HG02678 (cell line): Measurements from ENCODE around the gene KCNJ4.

Experiments used
- ATAC-seq: cut with Tn5 transposase; IDR thresholded peaks from one replicate; pipeline ENCODE4 v1.9.1; 2021; ENCODE audit warnings: mild to moderate bottlenecking, moderate library complexity; ENCODE audit not compliant: unreplicated experiment

The KCNJ4 gene

DNA sequence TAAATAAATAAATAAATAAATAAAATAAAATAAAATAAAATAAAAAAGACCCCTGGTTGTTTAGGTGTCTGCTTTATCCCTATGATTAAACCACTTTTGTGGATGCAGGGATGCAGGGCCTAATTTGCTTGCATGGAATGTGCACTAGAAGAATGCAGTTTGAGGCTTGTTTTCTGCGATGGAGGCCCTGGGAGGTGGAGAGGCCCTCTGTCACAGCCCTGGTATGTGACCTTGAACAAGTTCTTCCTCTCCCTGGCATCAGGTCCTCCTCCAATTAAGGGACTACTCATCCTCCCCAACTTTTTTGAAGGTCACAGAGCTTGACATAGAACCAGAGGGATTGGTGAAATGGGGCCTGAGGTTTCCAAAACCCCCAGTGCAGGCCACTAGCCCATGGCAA is 22.7 kb downstream of the KCNJ4 start:
- no peak for ATAC-seq

DNA sequence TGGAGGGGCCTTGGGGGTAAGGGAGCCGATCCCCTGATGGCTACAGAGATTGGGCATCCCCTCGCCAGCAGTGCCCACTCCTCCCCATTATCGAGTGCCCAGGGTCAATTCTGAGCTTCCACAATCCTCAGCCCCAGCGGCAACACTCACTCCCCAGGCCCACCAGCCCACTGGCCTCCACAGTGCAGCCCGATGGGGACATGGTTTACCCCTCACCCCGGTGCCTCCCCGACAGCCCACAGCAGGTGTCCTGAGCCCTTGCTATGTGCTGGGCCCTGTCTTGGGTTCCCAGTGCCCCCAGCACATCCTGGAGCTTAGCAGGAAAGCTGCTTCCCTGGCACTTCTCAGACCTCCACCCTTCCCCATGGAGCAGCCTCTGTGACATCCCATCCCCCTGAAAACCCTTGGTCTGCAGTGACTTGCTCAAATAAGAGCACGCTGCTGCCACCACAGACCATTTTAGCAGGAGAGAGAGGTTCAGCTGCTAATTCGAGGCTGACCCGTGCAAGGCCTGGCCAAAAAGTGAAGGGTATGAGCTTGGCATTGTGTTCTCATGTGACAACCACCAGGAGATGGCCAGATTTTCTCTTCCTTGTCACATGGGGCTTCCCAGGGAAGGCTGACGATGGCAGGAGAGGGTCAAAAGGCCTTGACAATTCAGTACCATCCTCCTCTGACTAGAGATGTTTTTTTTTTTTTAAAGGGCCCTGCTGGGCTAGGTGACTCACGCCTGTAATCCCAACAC is 23.6 kb downstream of the KCNJ4 start:
- ATAC-seq, result no peak

DNA sequence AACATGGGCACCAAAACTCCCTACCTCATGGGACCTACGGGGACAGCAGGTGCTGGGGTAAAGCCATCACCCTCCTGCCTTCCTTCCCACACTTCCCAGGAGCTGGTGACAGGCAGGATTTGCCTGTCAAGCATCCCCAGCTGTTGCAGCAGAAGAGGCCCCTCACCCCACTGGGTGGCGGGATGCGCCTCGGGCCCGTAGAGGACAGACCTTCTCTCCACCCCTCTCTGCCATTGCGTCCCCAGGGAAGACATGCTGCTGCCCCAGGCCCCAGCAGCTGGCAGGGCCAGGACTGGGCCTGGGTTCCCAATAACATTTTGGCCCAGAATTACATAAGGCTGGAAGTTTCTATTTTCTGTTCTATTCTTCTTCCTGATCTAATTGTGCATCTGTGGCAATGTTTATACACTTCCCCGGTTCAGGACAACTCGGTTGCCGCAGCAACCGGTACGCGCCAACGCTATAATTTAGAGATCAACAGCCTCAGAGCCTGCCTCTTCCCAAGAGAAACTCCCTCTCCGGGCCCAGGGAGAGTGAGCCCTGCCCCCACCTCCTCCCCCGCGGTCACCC is 25.4 kb downstream of the KCNJ4 start:
- no peak for ATAC-seq

DNA sequence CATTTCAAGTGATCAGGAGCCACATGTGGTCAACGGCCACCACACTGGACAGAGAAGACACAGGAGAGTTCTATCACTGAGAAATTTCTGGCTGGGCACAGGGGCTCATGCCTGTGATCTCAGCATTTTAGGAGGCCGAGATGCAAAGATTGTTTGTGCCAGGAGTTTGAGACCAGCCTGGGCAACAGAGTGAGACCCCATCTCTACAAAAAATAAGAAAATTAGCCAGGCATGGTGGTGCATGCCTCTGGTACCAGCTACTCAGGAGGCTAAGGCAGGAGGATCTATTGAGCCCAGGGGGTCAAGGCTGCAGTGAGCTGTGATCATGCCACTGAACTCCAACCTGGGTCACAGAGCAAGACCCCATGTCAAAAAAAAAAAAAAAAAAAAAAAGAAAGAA is 26.3 kb downstream of the KCNJ4 start:
- ATAC-seq, result no peak

DNA sequence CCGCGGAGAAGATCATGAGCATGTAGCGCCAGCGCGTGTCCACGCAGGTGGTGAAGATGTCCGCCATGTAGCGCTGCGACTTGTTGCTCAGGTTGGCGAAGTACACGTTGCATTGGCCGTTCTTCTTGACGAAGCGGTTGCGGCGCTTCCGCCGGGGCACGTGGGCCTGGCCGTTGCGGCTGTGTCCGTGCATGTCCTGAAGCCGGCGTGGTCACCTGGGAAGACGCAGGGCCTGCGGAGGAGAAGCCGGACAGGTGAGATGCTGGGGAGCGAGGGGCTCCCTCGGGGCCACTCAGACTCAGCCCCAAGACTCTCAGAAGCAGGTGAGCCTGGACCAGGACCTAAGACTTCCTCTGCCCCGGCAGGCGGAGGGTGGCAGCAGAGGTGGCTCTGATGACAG is 27.1 kb downstream of the KCNJ4 start:
- ATAC-seq, result no peak

DNA sequence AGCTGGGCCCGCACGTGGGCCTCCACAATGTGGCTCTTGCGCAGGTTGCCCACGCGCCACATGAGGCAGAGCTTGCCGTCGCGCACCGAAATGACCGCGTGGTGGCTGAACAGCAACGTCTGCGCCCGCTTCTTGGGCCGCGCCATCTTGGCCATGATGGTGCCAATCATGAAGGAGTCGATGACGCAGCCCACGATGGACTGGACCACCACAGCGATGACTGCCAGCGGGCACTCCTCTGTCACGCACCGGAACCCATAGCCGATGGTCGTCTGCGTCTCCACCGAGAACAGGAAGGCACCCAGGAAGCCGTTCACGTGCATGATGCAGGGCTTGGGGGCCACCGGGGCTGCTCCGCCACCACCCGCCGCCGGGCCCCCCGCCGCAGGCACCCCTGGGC is 27.5 kb downstream of the KCNJ4 start:
- ATAC-seq, result no peak

DNA sequence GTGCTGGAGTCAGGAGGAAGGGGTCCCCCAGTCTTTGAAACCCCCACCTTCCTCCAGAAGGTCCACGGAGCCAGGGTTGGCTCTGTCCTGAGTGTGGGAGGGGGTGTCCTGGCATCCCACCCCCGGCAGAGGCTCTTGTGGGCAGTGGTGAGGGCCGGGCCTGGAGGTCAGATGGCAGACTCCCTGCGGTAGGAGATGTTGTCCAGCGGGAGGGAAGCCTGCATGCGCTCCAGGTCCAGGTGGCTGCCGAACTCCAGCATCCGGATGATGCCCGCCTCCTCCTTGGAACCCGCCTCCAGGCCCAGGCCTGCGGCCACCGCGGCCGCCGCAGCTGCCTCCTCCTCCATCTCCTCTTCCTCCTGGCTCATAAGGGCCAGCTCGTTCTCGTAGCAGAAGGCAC is 28.4 kb downstream of the KCNJ4 start:
- no peak for ATAC-seq

DNA sequence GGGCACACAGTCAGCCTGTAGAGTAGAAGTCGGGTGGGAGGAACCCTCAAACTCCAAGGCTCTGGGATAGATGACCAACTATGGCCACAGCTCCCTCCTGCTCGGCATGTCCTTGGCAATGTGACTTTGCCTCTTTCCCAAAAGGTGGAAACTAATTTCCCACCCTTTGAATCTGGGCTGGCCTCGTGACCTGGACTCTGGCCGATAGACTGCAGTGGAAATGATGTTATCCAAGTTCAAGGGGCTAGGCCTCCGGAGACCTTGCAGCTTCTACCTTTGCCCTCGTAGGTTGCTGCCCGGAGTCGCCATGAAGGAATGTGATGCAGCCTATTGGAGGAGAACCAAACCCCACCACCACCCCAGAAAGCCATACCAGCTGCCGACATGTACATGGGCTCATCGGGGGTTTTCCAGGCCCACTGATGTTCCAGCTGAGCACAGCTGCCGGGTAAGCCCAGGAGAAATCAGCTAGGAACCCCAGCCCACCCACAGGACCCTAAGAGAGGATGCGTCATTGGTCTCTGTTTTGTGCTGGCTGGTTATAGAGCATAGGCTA is 30.4 kb downstream of the KCNJ4 start:
- ATAC-seq, result no peak

DNA sequence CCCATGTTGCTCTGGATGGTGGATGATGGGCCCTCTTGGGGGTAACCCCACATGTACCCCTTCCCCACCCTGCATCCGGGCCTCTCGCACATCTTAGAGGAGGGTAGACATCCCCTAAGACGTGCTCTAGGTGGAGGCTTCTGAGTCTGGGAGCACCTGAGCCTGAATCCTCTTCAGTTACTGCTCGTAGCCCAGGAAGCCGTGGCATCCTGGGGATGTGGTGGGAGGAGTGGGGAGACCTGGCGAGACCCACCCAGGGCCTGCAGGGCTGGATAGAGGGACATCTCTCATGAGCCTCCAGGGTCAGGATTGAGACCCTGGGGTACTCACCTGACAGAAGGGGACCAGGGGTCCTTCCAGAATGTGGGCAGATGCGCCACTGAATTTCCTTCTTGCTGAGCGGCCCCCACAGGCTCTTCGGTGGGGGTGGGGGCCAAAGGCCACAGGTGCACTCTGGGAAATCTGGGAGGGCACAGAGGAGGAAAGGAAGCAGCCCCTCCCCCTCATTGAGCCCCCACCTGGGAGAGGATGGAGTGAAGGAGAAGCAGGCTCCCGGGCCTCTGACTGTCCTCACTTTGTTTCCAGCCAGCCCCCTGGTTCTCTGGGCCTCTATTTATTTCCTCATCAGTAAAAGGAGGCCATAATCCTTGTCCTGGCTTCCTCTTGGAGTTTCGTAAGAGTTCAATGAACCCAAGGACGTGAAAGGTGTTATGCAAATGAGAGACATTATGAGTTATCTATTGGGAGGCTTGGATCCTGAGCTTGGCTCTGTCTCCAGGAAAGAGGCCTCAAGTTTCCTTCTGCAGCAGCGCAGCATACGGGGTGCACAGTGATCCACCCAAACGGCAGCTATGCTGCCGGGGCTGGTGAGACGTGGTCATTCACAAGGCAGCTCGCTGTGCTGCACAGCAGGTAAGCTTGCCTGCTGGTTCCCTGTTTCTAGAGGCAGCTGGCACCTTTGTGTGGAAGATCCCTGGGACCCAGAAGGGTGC is 31.2 kb downstream of the KCNJ4 start:
- no peak for ATAC-seq

DNA sequence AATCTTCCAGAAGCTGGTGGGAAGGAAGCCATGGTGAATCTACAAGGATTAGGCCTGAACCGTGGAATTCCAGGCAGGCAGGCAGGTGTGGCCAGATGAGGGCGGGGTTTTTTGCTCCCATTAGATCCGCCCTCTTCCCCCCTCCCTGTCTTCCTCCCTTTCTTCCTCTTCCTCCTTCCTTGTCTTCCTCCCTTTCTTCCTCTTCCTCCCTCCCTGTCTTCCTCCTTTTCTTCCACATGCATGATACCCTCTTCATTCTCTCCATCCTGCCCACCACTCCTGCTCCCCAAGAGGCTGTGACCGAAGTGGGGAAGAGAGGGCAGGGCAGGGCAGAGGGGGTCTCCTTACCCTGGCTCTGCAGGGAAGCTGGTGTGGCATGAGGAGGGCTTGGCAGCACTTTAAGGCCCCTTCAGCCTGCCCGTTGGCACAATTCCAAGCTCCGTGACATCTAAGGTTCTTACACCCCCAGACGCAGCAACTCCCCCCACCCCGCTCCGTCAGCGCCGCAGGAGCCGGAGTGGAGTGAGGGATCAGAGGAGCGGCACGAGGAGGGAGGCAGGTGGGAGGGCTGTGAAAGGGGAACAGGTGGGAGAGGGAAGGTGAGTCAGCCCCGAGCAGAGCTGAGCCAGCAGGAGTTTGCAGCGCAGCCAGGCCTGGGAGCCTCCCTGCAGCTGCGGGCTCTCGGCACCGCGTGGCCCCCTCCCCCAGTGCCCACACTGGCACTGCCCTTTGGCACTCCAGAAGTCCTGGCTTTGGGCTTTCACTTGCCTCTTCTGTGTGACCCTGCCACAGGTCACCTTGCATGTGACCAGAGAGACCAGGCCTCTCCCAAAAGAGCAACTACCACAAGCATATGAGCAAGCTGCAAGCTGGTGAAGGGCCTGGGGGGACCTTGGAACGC is 32.1 kb downstream of the KCNJ4 start:
- no peak for ATAC-seq

DNA sequence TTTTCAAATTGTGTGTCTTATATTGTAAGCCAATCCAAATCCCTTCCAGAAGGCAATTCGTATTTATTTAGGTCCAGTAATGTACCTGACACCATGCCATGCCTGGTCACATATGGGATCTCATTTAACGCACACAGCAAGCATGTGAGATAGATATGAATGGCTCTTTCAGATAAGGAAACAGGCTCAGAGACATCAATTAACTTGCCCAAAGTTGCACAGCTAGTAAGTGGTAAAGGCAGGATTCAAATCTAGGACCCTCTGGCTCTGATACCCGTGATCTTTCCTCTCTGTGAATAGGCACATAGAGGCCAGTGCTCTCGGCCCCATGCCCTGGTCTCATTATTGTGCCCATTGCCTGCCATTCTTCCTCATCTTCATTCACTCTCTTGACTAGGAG is 34.3 kb downstream of the KCNJ4 start:
- no peak for ATAC-seq

DNA sequence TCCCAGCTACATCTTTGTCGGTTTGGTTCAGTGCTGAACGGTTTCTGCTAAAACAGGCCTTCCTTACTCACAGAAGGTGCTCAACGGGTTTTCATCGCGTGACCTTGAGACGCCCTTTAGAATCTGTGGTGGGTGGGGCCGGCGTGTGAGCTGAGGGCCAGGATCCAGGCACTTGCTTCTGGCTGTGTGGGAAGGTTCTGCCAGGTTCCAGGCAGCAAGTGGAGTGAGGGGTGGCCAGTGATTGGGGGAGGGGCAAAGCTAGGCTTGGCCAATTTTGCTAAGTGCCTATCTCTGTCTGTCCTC is 35.2 kb downstream of the KCNJ4 start:
- no peak for ATAC-seq

DNA sequence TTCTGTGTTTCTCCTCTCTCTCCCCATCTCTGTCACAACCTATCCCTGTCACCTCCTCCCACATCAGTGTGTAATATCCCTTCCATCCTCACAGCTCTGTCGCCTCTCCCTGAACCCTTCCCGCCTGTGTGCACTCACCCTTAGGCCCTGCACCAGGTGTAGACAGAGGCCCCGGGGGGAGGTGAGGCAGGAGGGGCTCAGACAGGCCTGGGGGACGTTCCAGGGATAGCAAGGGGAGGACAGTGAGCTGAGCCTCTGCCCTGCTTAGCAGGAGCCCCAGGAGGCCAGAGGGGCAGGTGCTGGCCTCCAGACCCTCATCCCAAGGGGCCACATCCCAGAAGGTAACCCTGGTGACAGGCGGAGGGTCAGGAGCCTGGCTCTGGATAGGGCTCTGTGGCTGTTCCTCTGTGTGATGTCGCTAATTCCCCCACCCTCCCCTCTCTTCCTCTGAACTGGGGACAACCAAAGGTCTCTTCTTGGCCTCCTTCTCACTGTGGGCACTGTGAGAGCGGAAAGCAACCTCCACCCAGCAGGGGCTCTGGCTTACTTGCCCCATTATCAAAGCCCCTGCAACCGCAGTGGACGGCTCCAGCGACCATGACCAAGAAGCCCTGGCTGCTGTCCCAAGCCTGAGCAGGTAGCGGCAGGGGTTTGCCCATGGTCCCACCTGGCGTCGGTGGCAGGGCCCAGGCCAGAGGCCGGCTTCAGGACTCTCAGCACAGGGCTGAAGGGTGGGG is 35.7 kb downstream of the KCNJ4 start:
- no peak for ATAC-seq

DNA sequence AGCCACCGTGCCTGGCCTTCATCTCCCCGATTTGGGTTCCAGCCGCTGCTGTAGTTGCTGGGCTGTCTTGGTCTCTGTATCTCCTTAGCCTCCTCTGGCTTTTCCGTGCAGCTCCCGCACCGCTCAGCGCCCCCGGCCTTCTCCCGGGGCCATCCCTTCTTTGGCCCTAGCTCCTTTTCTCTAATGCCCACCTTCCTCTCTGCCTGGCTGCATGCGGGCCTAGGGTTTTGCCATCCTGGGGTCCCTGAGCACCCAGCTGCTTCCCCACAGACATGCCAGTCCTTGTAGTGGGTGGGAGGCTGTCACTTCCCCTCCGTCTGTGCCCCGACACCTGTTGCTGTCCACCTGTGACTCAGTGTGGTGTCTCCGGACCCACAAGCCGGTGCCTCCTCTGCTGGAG is 36.4 kb downstream of the KCNJ4 start:
- ATAC-seq, result no peak

DNA sequence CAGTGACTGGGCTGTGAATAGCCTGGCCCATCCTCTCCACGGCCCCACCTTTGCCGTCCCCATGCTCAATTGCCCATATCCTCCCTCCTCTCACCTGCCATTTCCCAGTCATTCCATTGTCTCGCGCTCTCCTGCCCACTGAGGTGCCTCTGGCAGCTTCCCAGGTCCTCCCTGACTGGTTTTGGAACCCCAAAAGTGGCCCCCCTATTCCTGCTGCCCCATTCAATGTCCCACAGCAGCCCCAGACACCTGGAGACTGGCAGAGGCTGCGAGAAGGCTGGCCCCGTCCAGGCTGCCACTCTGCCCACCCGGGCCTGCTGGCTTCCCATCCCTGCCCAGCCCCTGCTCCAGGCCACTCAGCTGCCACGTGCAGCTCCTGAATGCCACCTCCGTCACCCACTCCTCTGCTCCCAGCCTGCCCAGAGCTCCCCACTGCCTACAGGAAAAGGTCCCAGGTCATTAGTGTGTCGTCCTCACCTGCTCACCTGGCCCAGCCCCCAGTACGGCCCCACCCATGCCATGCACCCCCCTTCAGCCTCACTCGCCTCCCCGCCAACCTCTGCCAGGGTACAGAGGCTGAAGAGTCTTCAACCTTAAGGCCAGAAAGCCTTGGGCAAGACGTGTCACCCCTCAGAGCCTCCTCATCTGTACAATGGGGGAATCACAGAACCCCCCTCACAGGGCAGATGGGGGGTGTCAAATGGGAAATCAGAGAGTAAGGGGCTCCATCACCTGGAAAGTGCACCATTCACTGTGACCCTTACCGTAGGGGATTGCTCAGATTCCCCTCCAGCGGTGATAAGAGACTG is 37.5 kb downstream of the KCNJ4 start:
- ATAC-seq, result no peak

DNA sequence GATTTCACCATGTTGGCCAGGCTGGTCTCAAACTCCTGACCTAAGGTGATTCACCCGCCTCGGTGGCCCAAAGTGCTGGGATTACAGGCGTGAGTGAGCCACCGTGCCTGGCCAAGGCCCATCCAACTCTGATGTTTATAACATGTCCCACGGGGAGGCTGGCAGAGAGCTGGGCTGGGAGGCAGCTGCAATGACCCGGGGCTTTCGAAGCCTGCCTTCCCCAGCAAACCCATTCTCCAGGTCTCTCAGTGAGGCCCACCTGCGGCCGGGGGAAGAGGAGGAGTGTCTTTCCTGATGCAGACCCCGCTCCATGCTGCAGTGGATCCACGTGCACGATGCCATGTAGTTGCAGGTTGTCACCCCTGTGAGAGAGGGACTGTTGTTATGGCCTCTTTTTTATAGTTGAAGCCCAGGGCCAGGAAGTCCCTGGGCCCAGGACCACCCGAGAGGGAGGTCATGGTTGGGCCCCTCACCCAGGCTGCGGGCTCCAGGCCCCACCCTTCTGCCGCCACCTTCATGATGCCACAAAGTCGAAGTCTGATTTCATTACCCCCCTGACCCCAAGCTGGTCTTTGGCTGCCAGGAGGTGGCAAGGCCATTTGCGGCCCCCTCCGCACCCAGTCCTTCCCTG is 38.3 kb downstream of the KCNJ4 start:
- ATAC-seq, result no peak

DNA sequence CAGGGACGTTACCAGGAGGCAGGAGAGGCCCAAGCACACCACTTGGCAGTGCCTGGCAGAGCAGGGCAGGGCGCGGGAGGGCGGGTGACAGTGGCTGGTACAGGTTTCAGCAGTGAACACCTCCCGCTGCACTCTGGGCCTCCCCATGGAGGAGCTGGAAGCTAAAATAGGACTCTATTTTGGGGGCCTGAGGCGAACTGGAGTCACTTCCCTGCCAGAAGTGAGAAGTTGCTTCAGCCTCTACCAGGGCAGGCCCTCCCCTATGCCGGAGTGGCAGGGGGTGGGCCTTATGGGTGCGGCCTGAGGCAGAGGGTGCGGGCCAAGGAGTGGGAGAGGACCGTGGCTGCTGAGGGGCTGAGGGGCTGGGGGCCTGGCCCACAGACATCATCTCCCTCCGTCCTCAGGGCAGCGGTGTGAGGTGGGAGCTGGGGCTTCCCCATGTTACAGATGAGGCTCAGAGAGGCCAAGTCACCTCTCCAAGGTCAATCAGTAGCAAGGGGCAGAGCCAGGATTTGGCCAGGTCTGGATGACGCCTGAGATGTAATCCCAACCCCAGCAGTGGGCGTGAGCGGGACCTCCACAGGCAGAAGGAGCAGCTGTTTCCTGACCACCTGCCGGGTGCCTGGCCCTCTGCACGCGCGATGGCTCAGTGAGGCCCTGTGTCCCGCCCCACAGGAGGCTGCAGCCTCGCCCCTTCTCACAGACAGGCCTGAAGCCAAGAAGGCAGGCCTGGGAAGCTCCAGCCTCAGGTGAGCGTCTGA is 39.3 kb downstream of the KCNJ4 start:
- no peak for ATAC-seq

DNA sequence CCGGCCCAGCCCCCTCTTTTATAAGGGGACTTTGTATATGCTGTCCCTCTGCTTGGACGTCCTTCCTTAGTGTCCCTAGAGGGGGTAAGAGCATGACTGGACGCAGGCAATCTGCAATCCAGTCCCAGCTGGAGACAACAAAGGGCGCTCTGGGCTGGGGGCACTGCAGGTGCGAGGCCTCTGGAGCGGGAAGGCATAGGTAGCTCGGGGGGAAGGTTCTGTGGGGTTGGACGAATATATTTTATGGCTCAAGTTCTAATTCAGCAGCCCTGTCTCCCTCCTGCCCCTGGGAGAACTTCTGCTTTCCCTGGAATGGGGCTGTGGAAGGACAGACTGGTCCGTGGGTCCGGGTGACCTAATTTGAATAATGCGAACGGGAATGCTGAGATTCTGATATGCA is 40.0 kb downstream of the KCNJ4 start:
- no peak for ATAC-seq
